Tongue (tissue), 2 donors: ENCODE results near the gene SLC39A7. TPM values are rescaled to one million over a fixed set of nuclear protein-coding genes. Genes with fewer than 3 reads are reported as not detected.

Experiments
- DNase-seq: peaks from one replicate; pipeline ENCODE4 v3.0.0-alpha.2; 2015
- total RNA-seq: library from RNA; depleted of rRNA; stranded (reverse); fragments of >200 nt; gene quantifications from one replicate; pipeline ENCODE4 v1.2.3, GENCODE V29; 2014

SLC39A7 gene
- total RNA-seq, 1 donor from 2014 or later = 70.4 TPM

GRCh38 chr6:33170176-33171015, 30.3 kb upstream of the SLC39A7 start:
- no peak for DNase-seq

DNA sequence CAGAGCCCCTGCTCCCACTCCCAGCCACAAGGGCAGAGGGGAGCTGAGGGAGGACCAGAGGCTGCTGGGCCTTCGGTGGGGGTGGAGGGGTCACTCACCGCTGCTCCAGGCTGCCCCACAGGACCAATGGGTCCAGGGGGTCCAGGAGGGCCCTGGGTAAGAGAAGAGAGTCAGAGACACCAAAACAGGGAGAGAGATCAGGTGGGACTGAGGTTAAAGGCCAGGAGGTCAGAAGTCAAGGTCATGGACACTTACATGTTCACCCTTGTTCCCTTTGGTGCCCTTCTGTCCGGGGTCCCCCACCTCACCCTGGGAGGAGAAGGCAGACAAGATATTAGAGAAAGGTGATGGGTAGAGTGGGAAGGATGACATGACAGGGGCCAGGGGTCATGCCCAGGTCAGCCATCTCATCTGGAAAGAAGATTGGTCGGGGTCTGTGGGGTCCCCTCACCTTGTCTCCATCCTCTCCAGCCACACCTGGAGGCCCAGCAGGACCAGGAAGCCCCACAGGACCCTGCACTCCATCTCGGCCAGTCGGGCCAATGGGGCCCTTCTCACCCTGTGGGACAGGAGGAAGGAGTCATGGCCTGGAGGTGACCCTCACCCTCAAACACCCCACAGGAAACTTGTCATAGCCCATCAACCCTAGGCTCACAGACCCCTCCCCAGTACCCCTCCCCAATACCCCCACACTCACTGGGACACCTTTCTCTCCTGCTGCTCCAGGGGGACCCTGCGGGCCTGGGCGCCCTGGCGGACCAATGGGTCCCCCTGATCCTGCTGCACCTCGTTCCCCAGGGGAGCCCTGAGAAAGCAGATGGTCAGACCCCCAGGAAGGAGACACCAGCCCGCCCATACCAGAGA, 29.4 kb upstream of the SLC39A7 start:
- no peak for DNase-seq

GRCh38 chr6:33171880-33172687, 28.6 kb upstream of the SLC39A7 start:
- no peak for DNase-seq

- DNase-seq = no peak
These were observed 27.8 kb upstream of the SLC39A7 start for GRCh38 chr6:33172688-33173534.

GRCh38 chr6:33173535-33174180, 27.0 kb upstream of the SLC39A7 start:
- DNase-seq = no peak

GRCh38 chr6:33174784-33175183, 25.9 kb upstream of the SLC39A7 start:
- DNase-seq = no peak

- DNase-seq = no peak
These were observed 25.1 kb upstream of the SLC39A7 start for GRCh38 chr6:33175436-33176069.

DNA sequence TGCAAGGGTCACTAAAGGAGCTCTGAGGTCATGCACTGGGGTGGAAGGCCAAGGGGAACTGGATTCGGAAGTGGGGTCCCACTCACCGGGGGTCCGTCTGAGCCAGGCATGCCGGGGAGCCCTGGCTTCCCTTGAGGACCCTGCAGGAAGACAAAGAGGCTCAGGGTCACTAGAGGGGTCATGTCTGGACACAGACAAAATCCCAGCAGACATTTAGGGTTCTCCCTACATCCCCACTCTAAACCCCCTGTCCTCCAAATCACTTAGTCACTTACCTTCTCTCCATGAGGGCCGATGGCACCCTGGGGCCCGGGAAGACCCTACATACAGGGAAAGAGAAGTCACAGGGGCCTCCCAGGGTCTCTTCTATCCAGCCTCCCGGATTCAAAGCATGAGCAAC, 23.8 kb upstream of the SLC39A7 start:
- DNase-seq = no peak

DNA sequence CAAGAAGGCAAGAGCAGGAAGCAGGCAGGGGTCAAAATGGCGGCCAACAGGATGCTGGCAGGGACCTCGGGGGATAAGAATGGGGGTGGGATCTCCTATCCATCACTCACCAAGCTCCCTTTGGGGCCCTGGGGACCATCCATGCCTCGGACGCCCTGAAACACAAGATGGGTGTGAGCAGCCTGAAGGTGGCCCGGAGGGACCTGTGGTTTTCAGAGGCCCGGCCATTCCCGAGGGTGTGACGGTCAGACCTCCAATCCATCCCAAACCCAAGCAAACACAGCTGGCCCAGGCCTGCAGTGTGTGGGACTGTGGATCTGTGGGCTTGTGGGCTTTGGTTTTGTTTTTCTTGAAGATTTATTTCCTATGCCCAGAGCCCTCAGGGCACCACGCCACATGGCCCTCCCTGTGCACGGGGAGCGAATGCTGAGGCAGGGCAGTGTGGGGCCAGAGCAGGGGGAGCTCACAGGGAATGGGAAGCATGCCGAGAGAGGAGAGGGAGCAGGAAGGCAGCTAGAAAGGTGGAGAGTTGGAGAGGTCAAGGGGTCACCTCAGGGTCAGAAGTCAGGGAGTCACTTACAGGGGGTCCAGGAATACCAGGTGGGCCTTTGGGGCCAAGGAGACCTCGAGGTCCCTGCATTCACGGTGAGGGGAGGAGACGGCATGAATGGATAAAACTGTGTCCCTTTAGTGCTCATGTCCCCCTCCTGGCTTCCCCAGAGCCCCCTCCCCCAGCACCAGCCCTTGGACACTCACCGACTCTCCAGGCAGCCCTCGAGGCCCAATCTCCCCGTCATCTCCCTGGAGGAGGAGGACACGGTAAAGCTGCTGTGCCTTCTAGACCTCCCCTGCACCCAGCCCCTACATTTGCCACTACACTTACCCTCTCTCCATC, 22.9 kb upstream of the SLC39A7 start:
- DNase-seq = peak; percentile 51

- DNase-seq = no peak
These were observed 21.8 kb upstream of the SLC39A7 start for GRCh38 chr6:33178755-33179475.

GRCh38 chr6:33181141-33181540, 19.5 kb upstream of the SLC39A7 start:
- DNase-seq = no peak

DNA sequence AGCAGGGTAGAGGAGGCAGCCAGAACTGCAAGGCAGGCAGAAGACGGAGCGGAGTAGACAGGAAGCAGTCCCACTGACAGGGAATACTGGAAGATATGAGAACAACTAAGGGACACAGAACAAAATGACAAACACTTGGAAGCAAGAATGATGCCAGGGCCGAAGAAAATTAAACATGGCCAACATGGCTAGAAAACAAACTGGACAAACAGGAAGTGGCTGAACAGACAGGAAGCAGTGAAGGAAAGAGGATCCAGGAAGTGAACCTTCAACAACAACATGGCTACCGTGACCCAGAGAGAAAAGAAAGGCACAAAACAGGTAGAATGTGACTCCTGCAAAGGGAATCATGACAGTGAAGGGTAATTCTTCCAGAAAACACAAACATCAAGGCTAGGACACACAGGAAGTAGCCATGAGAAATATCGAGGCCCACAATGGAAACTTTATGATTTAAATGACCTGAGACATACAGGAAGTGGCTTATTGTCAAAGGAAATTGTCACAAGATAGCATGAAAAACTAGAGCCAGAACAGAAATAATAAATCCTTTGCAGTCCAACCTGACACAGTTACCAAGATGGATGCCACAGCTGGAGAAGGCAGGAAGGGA, 17.5 kb upstream of the SLC39A7 start:
- no peak for DNase-seq

DNA sequence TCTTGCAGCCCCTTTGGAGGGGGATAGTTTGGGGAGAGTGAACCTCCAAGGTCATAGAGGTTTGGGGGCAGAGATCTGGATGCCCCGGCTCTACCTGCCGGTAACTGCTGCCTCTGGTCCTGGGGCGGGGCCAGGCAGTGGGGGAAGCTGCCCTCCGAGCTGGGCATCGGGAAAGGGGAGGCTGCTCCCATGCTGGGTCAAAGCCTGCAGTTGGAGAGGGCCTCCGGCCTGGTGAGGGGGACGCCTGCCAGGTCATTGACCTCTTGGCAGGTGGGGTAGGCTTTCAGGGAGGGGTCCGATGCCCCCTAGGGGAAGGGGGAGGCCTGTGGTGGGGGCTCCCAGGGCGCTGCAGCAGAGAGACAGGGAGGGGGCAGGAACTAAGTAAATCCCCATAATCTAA, 15.5 kb upstream of the SLC39A7 start:
- DNase-seq = no peak

- DNase-seq = no peak
These were observed 14.9 kb upstream of the SLC39A7 start for GRCh38 chr6:33185654-33186187.

- no peak for DNase-seq
These were observed 12.9 kb upstream of the SLC39A7 start for GRCh38 chr6:33187809-33188208.

GRCh38 chr6:33189164-33189563, 11.5 kb upstream of the SLC39A7 start:
- no peak for DNase-seq

DNA sequence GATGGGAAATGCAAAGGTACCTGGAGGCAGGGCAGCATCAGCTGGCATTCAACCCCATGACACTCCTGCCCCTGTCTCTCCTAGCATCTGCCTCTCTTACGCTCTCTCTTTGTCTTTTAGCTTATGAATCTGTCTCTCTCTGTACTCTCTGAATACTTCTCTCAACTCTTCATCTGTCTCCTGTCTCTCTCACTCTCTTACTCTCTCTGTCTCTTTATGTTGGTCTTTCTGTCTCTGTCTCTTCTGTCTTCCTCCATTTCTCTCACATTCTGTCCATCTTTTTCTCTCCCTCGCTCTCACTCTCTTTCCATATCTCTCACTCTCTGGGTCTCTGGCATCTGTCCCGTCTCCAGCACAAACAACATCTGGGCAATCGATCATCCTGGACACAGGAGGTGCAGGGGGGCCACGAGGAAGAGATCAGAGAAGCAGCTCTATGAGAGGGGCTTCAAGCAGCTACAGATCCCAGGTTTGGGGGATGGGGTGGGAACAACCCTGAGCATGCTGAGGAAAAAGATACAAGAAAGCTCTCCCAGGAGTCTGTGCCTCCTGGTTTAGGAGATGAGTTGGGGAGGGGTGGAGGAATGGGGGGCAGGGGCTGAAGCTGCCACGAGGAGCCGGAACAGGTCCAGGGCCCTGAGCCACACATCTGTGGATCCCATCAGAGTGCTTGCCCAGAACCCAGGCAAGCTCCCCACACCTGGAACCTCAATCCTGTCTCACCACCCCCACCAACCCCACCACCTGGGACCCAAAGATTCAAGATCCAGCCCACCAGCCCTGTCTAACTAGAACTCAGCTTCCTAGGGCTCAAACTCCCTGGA, 10.8 kb upstream of the SLC39A7 start:
- no peak for DNase-seq
